Measurements from ENCODE around the gene GPR37L1.

Gene GPR37L1

DNA sequence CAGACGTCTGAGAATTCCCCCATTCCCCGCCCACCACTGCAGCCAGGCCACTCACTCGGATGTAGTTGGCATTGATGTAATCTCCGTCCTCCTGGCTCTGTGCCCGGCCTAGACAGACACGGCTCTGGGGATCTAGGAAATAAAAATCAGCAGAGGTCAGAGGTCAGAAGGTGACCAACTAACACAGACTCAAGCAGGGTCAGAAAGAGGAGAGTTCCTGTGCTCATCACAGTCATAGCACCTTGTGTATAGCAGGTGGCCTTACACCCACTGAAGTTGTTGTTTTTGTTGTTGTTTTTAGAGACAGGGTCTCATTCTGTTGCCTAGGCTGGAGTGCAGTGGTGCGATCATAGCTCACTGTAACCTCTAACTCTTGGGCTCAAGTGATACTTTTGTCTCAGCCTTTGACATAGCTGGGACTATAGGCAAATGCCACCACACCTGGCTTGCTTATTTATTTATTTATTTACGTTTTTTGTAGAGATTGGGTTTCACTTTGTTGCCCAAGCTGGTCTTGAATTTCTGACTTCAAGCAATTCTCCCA, 32.8 kb downstream of the GPR37L1 start:
- Histone ChIP-seq H3K9ac (ENCODE audit: low read length in 2 of 2) (no peak overlapping the region), H3K27me3 (ENCODE audit: control insufficient read depth in 1 of 2, insufficient read depth in 2 of 2, low read length in 2 of 2) (peaks cover 6 to 8% of the 10 kb centered on the region in 2 donors), H3K36me3 (ENCODE audit: control insufficient read depth in 2 of 2, insufficient read depth in 2 of 2, low read length in 2 of 2) (no peaks in the 10 kb centered on the region), H3K27ac (ENCODE audit: low read length) (no peak overlapping the region), H3K4me3 (ENCODE audit: low read length in 2 of 2) (no peak overlapping the region), H3K4me1 (ENCODE audit: control insufficient read depth, insufficient read depth, low read length) (no peaks in the 10 kb centered on the region), H3K9me3 (ENCODE audit: control insufficient read depth in 2 of 2, low read length in 2 of 2) (no peaks in the 10 kb centered on the region)

DNA sequence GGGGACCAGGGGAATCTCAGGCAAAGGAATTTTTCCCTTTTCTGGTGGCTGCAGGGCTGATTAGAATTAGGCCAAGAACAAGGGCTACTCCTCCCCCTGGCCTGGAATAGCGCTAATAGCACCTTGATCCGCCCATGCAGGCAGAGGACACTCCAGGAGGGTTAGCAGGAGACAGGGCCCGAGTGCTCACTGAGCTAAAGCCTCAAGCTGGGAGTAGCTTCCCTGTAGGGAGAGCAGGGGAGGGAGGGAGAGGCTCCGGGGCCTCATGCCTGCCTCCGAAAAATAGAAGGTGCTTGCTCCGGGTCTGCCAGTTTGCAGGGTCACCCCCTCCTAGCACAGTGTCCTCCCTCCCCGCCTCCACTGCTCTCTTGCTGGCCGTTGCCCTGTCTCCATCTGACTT, 33.9 kb downstream of the GPR37L1 start:
- H3K27me3 ChIP-seq (ENCODE audit: control insufficient read depth in 1 of 2, insufficient read depth in 2 of 2, low read length in 2 of 2), result peaks cover 6 to 8% of the 10 kb centered on the region in 2 donors
- no peaks in the 10 kb centered on the region for H3K36me3 ChIP-seq (ENCODE audit: control insufficient read depth in 2 of 2, insufficient read depth in 2 of 2, low read length in 2 of 2)
- H3K4me1 ChIP-seq (ENCODE audit: control insufficient read depth, insufficient read depth, low read length), result no peaks in the 10 kb centered on the region
- H3K27ac ChIP-seq (ENCODE audit: low read length), result no peak overlapping the region
- no peaks in the 10 kb centered on the region for H3K9me3 ChIP-seq (ENCODE audit: control insufficient read depth in 2 of 2, low read length in 2 of 2)
- H3K9ac ChIP-seq (ENCODE audit: low read length in 2 of 2), result no peak overlapping the region
- H3K4me3 ChIP-seq (ENCODE audit: low read length in 2 of 2), result no peak overlapping the region

DNA sequence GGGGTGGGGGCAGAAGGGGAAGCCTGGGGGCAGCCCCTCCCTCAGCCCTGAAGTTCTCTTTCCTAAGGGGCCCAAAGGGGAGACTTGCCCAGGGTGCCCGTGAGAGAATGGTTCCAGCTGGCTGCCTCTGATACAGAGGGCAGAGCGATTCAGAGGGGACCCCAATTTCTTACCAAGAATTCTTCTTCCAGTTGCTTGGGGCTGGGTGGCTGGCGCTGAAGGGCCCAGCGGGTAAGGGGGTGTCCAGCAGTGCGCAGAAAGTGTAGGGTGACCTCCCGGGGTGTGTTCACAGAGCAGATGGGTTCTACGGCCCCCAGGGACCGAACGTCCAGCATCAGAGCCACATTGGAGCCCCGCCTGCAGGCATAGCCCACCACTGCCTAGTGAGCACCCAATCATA, 35.2 kb downstream of the GPR37L1 start:
- Histone ChIP-seq H3K4me3 (ENCODE audit: low read length in 2 of 2) (no peak overlapping the region), H3K27me3 (ENCODE audit: control insufficient read depth in 1 of 2, insufficient read depth in 2 of 2, low read length in 2 of 2) (peaks cover 6 to 8% of the 10 kb centered on the region in 2 donors), H3K4me1 (ENCODE audit: control insufficient read depth, insufficient read depth, low read length) (no peaks in the 10 kb centered on the region), H3K27ac (ENCODE audit: low read length) (no peak overlapping the region), H3K9me3 (ENCODE audit: control insufficient read depth in 2 of 2, low read length in 2 of 2) (no peaks in the 10 kb centered on the region), H3K36me3 (ENCODE audit: control insufficient read depth in 2 of 2, insufficient read depth in 2 of 2, low read length in 2 of 2) (no peaks in the 10 kb centered on the region), H3K9ac (ENCODE audit: low read length in 2 of 2) (no peak overlapping the region)

DNA sequence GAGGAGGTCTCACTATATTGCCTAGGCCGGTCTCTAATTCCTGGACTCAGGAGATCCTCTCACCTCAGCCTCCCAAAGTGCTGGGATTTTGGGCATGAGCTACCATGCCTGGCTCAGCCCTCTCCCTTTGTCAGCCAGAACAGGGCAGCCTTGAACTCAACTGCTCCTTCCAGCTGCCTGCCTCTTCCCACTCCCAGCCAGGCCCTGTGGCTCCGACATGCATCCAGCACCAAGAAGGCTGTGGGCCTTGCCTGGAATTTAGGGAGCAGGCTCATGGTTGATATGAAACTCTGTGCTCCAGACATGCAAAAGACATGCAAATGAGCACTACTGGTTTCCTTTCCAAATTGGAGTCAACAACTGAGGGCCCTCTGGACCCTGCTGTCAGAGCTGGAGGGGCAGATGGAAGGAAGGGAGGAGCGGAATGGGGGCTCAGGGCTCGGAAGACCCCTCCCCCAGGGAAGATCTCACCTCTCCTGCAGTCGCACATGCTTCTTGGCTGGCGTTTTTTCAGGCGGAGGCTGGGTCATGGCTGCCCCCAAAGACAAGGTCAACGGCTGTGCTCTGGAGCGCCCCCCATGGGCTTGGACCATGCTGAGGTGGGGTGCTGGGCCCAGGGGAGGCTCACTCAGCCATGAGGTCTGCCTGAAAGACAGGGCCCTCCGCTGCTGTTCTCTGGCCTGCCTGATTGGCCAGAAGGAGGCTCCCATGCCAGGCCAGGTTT, 36.3 kb downstream of the GPR37L1 start:
- Histone ChIP-seq H3K9me3 (ENCODE audit: control insufficient read depth in 2 of 2, low read length in 2 of 2) (no peaks in the 10 kb centered on the region), H3K36me3 (ENCODE audit: control insufficient read depth in 2 of 2, insufficient read depth in 2 of 2, low read length in 2 of 2) (no peaks in the 10 kb centered on the region), H3K4me1 (ENCODE audit: control insufficient read depth, insufficient read depth, low read length) (no peaks in the 10 kb centered on the region), H3K4me3 (ENCODE audit: low read length in 2 of 2) (no peak overlapping the region), H3K27ac (ENCODE audit: low read length) (no peak overlapping the region), H3K9ac (ENCODE audit: low read length in 2 of 2) (no peak overlapping the region), H3K27me3 (ENCODE audit: control insufficient read depth in 1 of 2, insufficient read depth in 2 of 2, low read length in 2 of 2) (peaks cover 5 to 8% of the 10 kb centered on the region in 2 donors)

DNA sequence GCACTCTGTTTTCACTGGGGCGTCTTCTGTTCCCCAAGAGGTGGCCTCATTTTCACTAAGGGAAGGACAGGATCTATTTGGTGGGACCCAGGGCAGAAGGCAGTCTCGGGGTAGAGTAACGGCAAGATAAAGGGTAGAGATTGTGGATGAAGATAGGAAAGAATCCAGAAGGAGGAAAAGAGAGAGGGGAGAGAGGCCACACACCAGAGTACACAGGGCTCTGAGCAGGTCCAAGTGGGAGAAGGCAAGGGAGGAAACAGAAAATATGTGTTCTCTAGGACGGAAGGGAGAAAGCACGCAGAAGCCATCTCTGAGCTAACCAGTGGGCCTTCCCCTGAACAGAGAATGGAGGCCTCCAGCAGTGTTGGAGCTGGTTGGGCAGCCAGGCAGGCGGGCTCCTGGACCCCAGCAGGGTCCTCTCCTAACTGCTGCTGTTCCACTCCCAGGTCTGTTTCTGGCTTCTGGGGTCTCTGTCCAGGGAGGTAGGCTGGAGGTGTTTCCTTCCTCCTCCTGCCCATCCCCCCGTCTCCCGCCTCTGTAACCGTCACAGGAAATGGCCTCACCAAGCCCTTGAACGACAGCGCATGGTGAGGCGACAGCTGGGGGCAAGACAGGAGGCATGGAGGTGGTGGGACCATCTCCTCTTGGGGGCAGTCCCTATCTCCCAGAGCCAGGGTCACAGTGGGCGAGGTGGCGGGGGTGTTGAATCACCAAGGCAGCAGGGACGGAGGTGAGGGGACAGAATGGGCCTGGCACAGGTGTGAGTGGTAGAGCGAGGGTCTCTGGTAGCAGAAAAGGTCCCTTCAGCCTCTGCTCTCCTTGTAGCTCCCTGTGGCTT, 37.0 kb downstream of the GPR37L1 start:
- Histone ChIP-seq H3K4me3 (ENCODE audit: low read length in 2 of 2) (no peak overlapping the region), H3K27me3 (ENCODE audit: control insufficient read depth in 1 of 2, insufficient read depth in 2 of 2, low read length in 2 of 2) (peaks cover 2 to 5% of the 10 kb centered on the region in 2 donors), H3K4me1 (ENCODE audit: control insufficient read depth, insufficient read depth, low read length) (no peaks in the 10 kb centered on the region), H3K9ac (ENCODE audit: low read length in 2 of 2) (peak overlapping the region in 1 of 2 donors; percentile 28), H3K9me3 (ENCODE audit: control insufficient read depth in 2 of 2, low read length in 2 of 2) (no peaks in the 10 kb centered on the region), H3K36me3 (ENCODE audit: control insufficient read depth in 2 of 2, insufficient read depth in 2 of 2, low read length in 2 of 2) (no peaks in the 10 kb centered on the region), H3K27ac (ENCODE audit: low read length) (no peak overlapping the region)

DNA sequence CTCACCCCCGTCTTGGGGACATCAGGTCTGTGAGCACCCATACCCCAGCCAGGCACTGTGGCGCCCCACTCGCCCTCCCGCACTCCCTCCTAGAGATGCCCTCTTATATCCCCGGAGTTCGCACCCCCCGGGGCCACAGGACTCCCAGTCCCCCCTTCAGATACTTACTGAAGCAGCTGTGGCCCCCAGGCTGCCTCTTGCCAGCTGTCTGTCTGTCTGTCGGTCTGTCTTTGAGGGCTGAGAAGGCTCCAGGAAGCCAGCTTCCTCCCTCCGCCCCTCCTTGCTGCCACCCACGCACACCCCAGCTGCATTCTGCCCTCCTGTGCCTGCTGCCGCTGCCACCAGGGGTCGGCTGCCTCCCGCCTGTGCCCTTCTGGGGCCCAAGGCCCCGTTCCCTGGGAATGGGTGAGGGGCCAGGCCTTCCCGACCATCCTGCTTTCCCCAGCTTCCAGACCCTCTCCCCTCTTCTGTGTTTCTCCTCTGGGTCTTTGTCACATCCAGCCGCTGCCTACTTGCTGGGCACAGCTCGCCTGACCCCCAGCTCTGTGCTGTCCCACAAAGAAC, 37.7 kb downstream of the GPR37L1 start, which contains the start of gene PTPN7:
PTPN7 (minus strand) TSS at position 226 of the 564 bp plus-strand sequence. CDS start 1,200 bp downstream, outside the sequence.
- no peaks in the 10 kb centered on the region for H3K36me3 ChIP-seq (ENCODE audit: control insufficient read depth in 2 of 2, insufficient read depth in 2 of 2, low read length in 2 of 2)
- no peak within 1 kb of the TSS for H3K27ac ChIP-seq (ENCODE audit: low read length)
- H3K4me1 ChIP-seq (ENCODE audit: control insufficient read depth, insufficient read depth, low read length), result no peaks in the 10 kb centered on the region
- peaks cover 0 to 2% of the 10 kb centered on the region in 2 donors for H3K27me3 ChIP-seq (ENCODE audit: control insufficient read depth in 1 of 2, insufficient read depth in 2 of 2, low read length in 2 of 2)
- H3K4me3 ChIP-seq (ENCODE audit: low read length in 2 of 2), result peak within 1 kb of the TSS in 1 of 2 donors; percentile 3
- H3K9me3 ChIP-seq (ENCODE audit: control insufficient read depth in 2 of 2, low read length in 2 of 2), result no peaks in the 10 kb centered on the region
- peak within 1 kb of the TSS in 1 of 2 donors; percentile 28 for H3K9ac ChIP-seq (ENCODE audit: low read length in 2 of 2)

DNA sequence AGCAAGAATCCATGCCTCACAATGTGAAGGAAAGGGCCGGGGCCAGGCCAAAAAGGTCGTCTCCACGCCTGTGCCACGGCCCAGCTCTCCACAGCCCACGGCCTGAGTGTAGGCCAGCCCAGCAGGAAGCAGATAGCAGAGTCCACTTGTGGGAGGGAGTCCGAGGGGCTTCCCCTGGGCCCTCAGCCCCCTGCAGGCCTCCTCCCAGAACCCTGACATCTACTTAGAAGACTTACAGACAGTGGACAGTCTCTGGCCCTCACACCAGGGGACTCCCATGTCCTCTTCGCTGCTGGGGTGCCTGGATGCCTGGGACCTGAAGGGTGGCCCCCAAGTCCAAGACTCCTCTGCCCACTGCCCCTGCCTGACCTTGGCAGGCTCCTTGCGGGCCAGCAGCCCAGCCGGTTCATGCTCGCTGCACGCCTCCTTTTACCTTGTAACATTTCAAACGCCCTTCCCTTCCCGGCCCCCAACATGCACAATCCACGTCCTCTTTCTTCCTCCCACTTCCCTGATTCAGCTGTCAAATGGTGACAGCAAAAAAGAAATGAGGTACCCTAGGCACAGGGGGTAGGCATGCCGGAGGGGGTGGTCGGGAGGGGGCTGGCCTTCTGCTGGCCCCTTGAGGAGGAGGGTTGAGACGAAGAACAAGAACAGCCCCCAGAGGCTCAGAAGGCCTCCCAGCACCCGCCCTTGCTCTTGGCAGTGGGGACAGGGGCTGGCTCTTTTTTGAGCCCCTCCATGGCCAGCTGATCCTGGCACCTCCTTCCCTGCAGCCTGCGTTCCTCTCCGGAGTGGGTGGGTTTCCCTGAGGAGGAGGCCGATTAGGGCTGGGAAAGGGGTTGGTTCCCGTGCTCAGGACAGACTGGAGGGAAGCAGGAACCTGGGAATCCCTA, 38.7 kb downstream of the GPR37L1 start:
- Histone ChIP-seq H3K9me3 (ENCODE audit: control insufficient read depth in 2 of 2, low read length in 2 of 2) (no peaks in the 10 kb centered on the region), H3K9ac (ENCODE audit: low read length in 2 of 2) (no peak overlapping the region), H3K4me3 (ENCODE audit: low read length in 2 of 2) (no peak overlapping the region), H3K36me3 (ENCODE audit: control insufficient read depth in 2 of 2, insufficient read depth in 2 of 2, low read length in 2 of 2) (no peaks in the 10 kb centered on the region), H3K4me1 (ENCODE audit: control insufficient read depth, insufficient read depth, low read length) (no peaks in the 10 kb centered on the region), H3K27ac (ENCODE audit: low read length) (no peak overlapping the region), H3K27me3 (ENCODE audit: control insufficient read depth in 1 of 2, insufficient read depth in 2 of 2, low read length in 2 of 2) (peaks cover 0 to 2% of the 10 kb centered on the region in 2 donors)

DNA sequence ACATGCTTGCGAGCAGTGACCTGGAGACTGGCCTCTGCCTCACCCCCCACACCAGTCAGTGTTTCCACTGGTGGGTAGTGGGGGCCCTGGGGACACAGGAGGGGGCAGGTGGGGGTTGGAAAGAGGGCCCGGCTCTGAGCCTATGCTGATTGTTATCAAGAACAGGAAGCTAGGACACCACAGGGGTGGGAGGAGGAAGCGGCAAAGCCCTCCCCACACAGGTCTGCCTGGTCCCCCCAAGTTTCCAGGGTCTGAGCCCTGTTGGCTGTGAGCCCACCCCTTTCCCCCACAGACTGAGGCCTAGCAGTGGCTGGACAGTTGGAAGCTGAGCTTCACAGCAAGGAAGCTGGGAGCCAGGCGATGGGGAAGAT, 39.3 kb downstream of the GPR37L1 start:
- Histone ChIP-seq H3K4me3 (ENCODE audit: low read length in 2 of 2) (no peak overlapping the region), H3K9ac (ENCODE audit: low read length in 2 of 2) (no peak overlapping the region), H3K4me1 (ENCODE audit: control insufficient read depth, insufficient read depth, low read length) (no peaks in the 10 kb centered on the region)

DNA sequence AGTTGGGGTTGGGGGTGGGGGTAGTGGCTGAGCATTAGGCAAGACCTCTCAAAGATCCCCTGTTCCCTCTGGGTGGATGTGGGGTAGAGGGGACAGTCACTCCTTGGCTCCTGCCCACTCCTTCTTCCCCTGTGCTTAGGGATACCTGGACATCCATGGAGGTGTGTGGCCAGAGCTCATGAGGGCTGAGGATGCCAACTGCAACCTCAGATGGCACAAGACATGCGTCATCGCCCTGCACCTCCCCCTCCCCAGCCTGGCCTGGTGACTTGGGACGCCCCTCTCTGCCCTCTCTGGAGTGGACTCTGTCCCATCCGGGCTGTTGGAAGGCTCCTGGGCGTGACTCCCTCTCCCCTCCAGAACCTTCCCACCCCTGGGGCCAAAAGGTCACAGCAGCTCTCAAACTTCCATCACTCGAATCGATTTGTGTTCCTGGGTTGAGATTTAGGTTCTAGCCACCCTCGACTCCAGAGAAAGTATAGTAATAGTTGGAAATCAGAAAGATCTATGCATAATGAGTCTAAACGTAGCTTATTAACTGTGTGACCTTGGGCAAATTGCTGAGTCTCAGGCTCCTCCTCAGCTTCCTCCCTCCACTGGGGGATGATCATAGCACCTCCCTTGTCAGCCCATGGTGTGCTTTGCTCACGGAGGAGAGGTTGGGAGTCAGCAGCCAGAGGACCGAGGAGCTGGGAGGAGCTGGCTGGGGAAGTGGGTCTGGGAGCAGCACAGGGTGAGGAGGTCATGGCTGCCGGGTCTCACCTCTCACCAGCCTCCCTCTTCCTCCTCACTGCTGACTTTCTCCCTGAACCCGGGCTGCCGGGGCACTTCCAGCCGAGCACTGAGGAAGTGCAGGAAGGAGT, 39.9 kb downstream of the GPR37L1 start:
- H3K27ac ChIP-seq (ENCODE audit: low read length), result no peak overlapping the region
- H3K4me1 ChIP-seq (ENCODE audit: control insufficient read depth, insufficient read depth, low read length), result peaks cover under 1% of the 10 kb centered on the region
- H3K9me3 ChIP-seq (ENCODE audit: control insufficient read depth in 2 of 2, low read length in 2 of 2), result no peaks in the 10 kb centered on the region
- H3K4me3 ChIP-seq (ENCODE audit: low read length in 2 of 2), result no peak overlapping the region
- H3K36me3 ChIP-seq (ENCODE audit: control insufficient read depth in 2 of 2, insufficient read depth in 2 of 2, low read length in 2 of 2), result no peaks in the 10 kb centered on the region
- H3K9ac ChIP-seq (ENCODE audit: low read length in 2 of 2), result no peak overlapping the region
- peaks cover 0 to 2% of the 10 kb centered on the region in 2 donors for H3K27me3 ChIP-seq (ENCODE audit: control insufficient read depth in 1 of 2, insufficient read depth in 2 of 2, low read length in 2 of 2)

More for the DNA sequence above, 39.3 kb downstream of the GPR37L1 start:
- no peaks in the 10 kb centered on the region for H3K36me3 ChIP-seq (ENCODE audit: control insufficient read depth in 2 of 2, insufficient read depth in 2 of 2, low read length in 2 of 2)
- no peaks in the 10 kb centered on the region for H3K9me3 ChIP-seq (ENCODE audit: control insufficient read depth in 2 of 2, low read length in 2 of 2)
- H3K27ac ChIP-seq (ENCODE audit: low read length), result no peak overlapping the region
- peaks cover 0 to 2% of the 10 kb centered on the region in 2 donors for H3K27me3 ChIP-seq (ENCODE audit: control insufficient read depth in 1 of 2, insufficient read depth in 2 of 2, low read length in 2 of 2)
